Activated B cell treated with CpG ODN at 0.5 μM for 24 hours (primary cell): Measurements from ENCODE around the gene PACRG. TPM values are rescaled to one million over a fixed set of nuclear protein-coding genes. Genes with fewer than 3 reads are reported as not detected.

Source experiments
- ATAC-seq: fragments of 200-7000 bp; cut with Tn5 transposase; one replicate; pipeline ENCODE4 v1.10.0; 2021; ENCODE audit warnings: low read depth, mild to moderate bottlenecking, moderate library complexity
- CTCF ChIA-PET: fragments of 350-600 bp; sonication (Branson Sonifier 250); formaldehyde crosslinking; loops from one replicate; lab custom pipeline; 2021; ENCODE audit warnings: antibody characterized with exemption; lab: Charles Lee
- POLR2A ChIA-PET: fragments of 350-600 bp; sonication (Branson Sonifier 250); formaldehyde crosslinking; loops from one replicate; lab custom pipeline; 2021; ENCODE audit warnings: antibody characterized with exemption; lab: Charles Lee
- DNase-seq: peaks from one replicate; pipeline ENCODE4 v3.0.0; 2022
- H3K27ac Mint-ChIP-seq: one replicate; pipeline ENCODE4 v1.8.0; 2020; ENCODE audit warnings: mixed read lengths
- H3K27me3 Mint-ChIP-seq: one replicate; pipeline ENCODE4 v1.8.0; 2021; ENCODE audit warnings: mixed read lengths
- H3K36me3 Mint-ChIP-seq: one replicate; pipeline ENCODE4 v1.8.0; 2021; ENCODE audit warnings: low read depth, mixed read lengths
- H3K4me1 Mint-ChIP-seq: one replicate; pipeline ENCODE4 v1.8.0; 2021; ENCODE audit warnings: mixed read lengths
- H3K4me3 Mint-ChIP-seq: one replicate; pipeline ENCODE4 v1.8.0; 2020; ENCODE audit warnings: mild to moderate bottlenecking, mixed read lengths
- H3K9me3 Mint-ChIP-seq: one replicate; pipeline ENCODE4 v1.8.0; 2020; ENCODE audit warnings: mixed read lengths
- CTCF ChIP-seq: fragments of 200-600 bp; IDR thresholded peaks from one replicate; pipeline ENCODE4 v1.8.0; 2022; ENCODE audit warnings: antibody characterized with exemption, mild to moderate bottlenecking
- intact Hi-C: fragments of 100-400 bp; cut with micrococcal nuclease; formaldehyde crosslinking; loops from one replicate; pipeline ENCODE4 v1.15.1; 2024
- total RNA-seq: library from RNA; stranded (reverse); gene quantifications from 2 replicates; pipeline ENCODE4 v1.2.3, GENCODE V29; 2022

Gene PACRG
- total RNA-seq, 1 donor from 2014 or later: not detected

GRCh38 chr6:163146036-163146435 lies 418.3 kb downstream of the PACRG start:
- POLR2A ChIA-PET: no interaction called here
- DNase-seq (no peak), ATAC-seq (no peak)
- Mint-ChIP-seq H3K4me1 (no peaks in the 10 kb centered on the region), H3K9me3 (no peaks in the 10 kb centered on the region), H3K27ac (no peak overlapping the region), H3K36me3 (no peaks in the 10 kb centered on the region), H3K27me3 (no peaks in the 10 kb centered on the region), H3K4me3 (no peak overlapping the region)
- intact Hi-C loops: no loop called here
- CTCF ChIA-PET: no interaction called here
- TF ChIP-seq CTCF: no peak

- TF ChIP-seq CTCF: no peak
- H3K27me3 Mint-ChIP-seq: no peaks in the 10 kb centered on the region
- H3K27ac Mint-ChIP-seq: no peak overlapping the region
- ChIA-PET POLR2A (no interaction called here), CTCF (no interaction called here)
- H3K9me3 Mint-ChIP-seq: no peaks in the 10 kb centered on the region
- no peak overlapping the region for H3K4me3 Mint-ChIP-seq
- intact Hi-C loops: no loop called here
- H3K36me3 Mint-ChIP-seq: no peaks in the 10 kb centered on the region
- DNase-seq (no peak), ATAC-seq (no peak)
- H3K4me1 Mint-ChIP-seq: no peaks in the 10 kb centered on the region
These were observed 420.2 kb downstream of the PACRG start for GRCh38 chr6:163147994-163148393.

GRCh38 chr6:163148451-163149278 lies 420.9 kb downstream of the PACRG start:
- no peak overlapping the region for H3K4me3 Mint-ChIP-seq
- H3K27ac Mint-ChIP-seq: no peak overlapping the region
- H3K27me3 Mint-ChIP-seq: no peaks in the 10 kb centered on the region
- intact Hi-C loops: no loop called here
- ATAC-seq (no peak), DNase-seq (no peak)
- ChIA-PET CTCF (no interaction called here), POLR2A (no interaction called here)
- no peaks in the 10 kb centered on the region for H3K9me3 Mint-ChIP-seq
- no peak for TF ChIP-seq CTCF
- H3K36me3 Mint-ChIP-seq: no peaks in the 10 kb centered on the region
- no peaks in the 10 kb centered on the region for H3K4me1 Mint-ChIP-seq

- no peak for TF ChIP-seq CTCF
- H3K27me3 Mint-ChIP-seq: no peaks in the 10 kb centered on the region
- POLR2A ChIA-PET: no interaction called here
These were observed 421.6 kb downstream of the PACRG start for GRCh38 chr6:163149279-163149848.

GRCh38 chr6:163151212-163151611 lies 423.4 kb downstream of the PACRG start:
- Mint-ChIP-seq H3K4me3 (no peak overlapping the region), H3K36me3 (no peaks in the 10 kb centered on the region), H3K27me3 (no peaks in the 10 kb centered on the region), H3K27ac (no peak overlapping the region), H3K4me1 (no peaks in the 10 kb centered on the region), H3K9me3 (no peaks in the 10 kb centered on the region)
- ATAC-seq (no peak), DNase-seq (no peak)
- intact Hi-C loops: no loop called here
- POLR2A ChIA-PET: no interaction called here
- CTCF ChIA-PET: no interaction called here
- no peak for TF ChIP-seq CTCF

More at GRCh38 chr6:163149279-163149848, 421.6 kb downstream of the PACRG start:
- no peak for DNase-seq
- CTCF ChIA-PET: no interaction called here
- Mint-ChIP-seq H3K27ac (no peak overlapping the region), H3K4me1 (no peaks in the 10 kb centered on the region), H3K4me3 (no peak overlapping the region), H3K9me3 (no peaks in the 10 kb centered on the region), H3K36me3 (no peaks in the 10 kb centered on the region)
- ATAC-seq: no peak
- intact Hi-C loops: no loop called here
